ENCODE results near the gene JMJD8. TPM values are rescaled to one million over a fixed set of nuclear protein-coding genes. Genes with fewer than 3 reads are reported as not detected.

Gene JMJD8
- total RNA-seq, 4 donors from 2014 or later: 53.7 to 70.7 (median 62.5) TPM

- intact Hi-C loops (cut with DNase I): loop anchor here (10.0 kb wide), 1 partner anchor 85 kb away; no protein-coding TSS in a partner anchor
- Histone ChIP-seq H3K4me1 (peaks cover 16 to 48% (median 16%) of the 10 kb centered on the region in 3 donors), H3K4me3 (no peak overlapping the region), H3K36me3 (peaks cover 35 to 56% (median 36%) of the 10 kb centered on the region in 3 donors), H3K9me3 (no peaks in the 10 kb centered on the region), H3K27ac (no peak overlapping the region), H3K27me3 (no peaks in the 10 kb centered on the region)
- TF ChIP-seq CTCF (IDR thresholded peaks at IDR 0.05) (no peak), POLR2A (IDR thresholded peaks at IDR 0.05) (no peak)
- no peak for DNase-seq
- 93% methylated on average over 3 of the region's 13 CpGs; no CpG with 5 or more reads in 1 of the 2 donors for WGBS, 2 donors
These were observed 14.5 kb downstream of the JMJD8 start for GRCh38 chr16:669666-670065.

- no CpG with 5 or more reads among the region's 50 CpGs for WGBS, 2 donors
- H3K27ac ChIP-seq: peak overlapping the region; percentile 87 to 93 (median 92)
- no peaks in the 10 kb centered on the region for H3K9me3 ChIP-seq
- H3K27me3 ChIP-seq: no peaks in the 10 kb centered on the region
- intact Hi-C loops (cut with DNase I): loop anchor here (10.0 kb wide), 1 partner anchor 84 kb away; no protein-coding TSS in a partner anchor
- H3K4me3 ChIP-seq: peak overlapping the region; percentile 62 to 89 (median 82)
- no peak for DNase-seq
- TF ChIP-seq POLR2A (IDR thresholded peaks at IDR 0.05) (no peak), CTCF (IDR thresholded peaks at IDR 0.05) (no peak)
- peaks cover 16 to 43% (median 16%) of the 10 kb centered on the region in 3 donors for H3K4me1 ChIP-seq
- H3K36me3 ChIP-seq: peaks cover 34 to 47% (median 35%) of the 10 kb centered on the region in 3 donors
These were observed 15.5 kb downstream of the JMJD8 start for GRCh38 chr16:668519-669171.

GRCh38 chr16:667780-668518 lies 16.2 kb downstream of the JMJD8 start, which contains the start of gene RHOT2:
Gene RHOT2 (plus strand): TSS chr16:668132. CDS start chr16:668200, 68 bp downstream.
- 0% methylated on average over 2 of the region's 78 CpGs; no CpG with 5 or more reads in 1 of the 2 donors for WGBS, 2 donors
- peaks cover 29 to 40% (median 30%) of the 10 kb centered on the region in 3 donors for H3K36me3 ChIP-seq
- H3K27ac ChIP-seq: peak within 1 kb of the TSS; percentile 87 to 93 (median 92)
- intact Hi-C loops (cut with DNase I): loop anchor here (10.0 kb wide), 1 partner anchor 83 kb away; no protein-coding TSS in a partner anchor
- peak within 1 kb of the TSS; percentile 62 to 89 (median 82) for H3K4me3 ChIP-seq
- H3K27me3 ChIP-seq: no peaks in the 10 kb centered on the region
- DNase-seq: peak; percentile 65
- H3K9me3 ChIP-seq: no peaks in the 10 kb centered on the region
- peaks cover 16 to 36% (median 16%) of the 10 kb centered on the region in 3 donors for H3K4me1 ChIP-seq
- TF ChIP-seq POLR2A (IDR thresholded peaks at IDR 0.05): peak in 2 of 4 donors; percentile 49 to 77
- peak; percentile 79 to 98 (median 97) for TF ChIP-seq CTCF (IDR thresholded peaks at IDR 0.05)

- DNase-seq: no peak
- Histone ChIP-seq H3K9me3 (no peaks in the 10 kb centered on the region), H3K36me3 (peaks cover 22 to 33% (median 25%) of the 10 kb centered on the region in 3 donors), H3K4me3 (peak overlapping the region in 3 of 4 donors; percentile 62 to 89 (median 82)), H3K27me3 (no peaks in the 10 kb centered on the region), H3K4me1 (peaks cover 16 to 32% (median 16%) of the 10 kb centered on the region in 3 donors), H3K27ac (peak overlapping the region; percentile 87 to 93 (median 92))
- no peak for TF ChIP-seq CTCF (IDR thresholded peaks at IDR 0.05)
- TF ChIP-seq POLR2A (IDR thresholded peaks at IDR 0.05): no peak
- WGBS, 2 donors: 52 to 72% methylated on average over 10 to 17 of the region's 22 CpGs
- intact Hi-C loops (cut with DNase I): loop anchor here (10.0 kb wide), 1 partner anchor 82 kb away; no protein-coding TSS in a partner anchor
These were observed 16.9 kb downstream of the JMJD8 start for GRCh38 chr16:667113-667779.

Data from esophagus squamous epithelium (tissue), 5 donors.